H9 (cell line): Measurements from ENCODE around the gene ATP13A3. TPM values are rescaled to one million over a fixed set of nuclear protein-coding genes. Genes with fewer than 3 reads are reported as not detected.

Experiments
- DNase-seq: peaks from one replicate; pipeline ENCODE4 v3.0.0-alpha.2; 2017
- H2AFZ ChIP-seq: one replicate; pipeline ENCODE4 v1.6.1; 2013; ENCODE audit warnings: mild to moderate bottlenecking, low read length, control low read depth, moderate library complexity
- H2AK5ac ChIP-seq: 2 replicates; pipeline ENCODE4 v1.6.1; 2013; ENCODE audit warnings: low read length, control low read depth, mixed read lengths; ENCODE audit not compliant: insufficient read length
- H2BK120ac ChIP-seq: one replicate; pipeline ENCODE4 v1.6.1; 2013; ENCODE audit warnings: low read depth, mild to moderate bottlenecking, low read length, control low read depth, inconsistent platforms; ENCODE audit not compliant: poor library complexity, severe bottlenecking
- H2BK12ac ChIP-seq: 2 replicates; pipeline ENCODE4 v1.6.1; 2013; ENCODE audit warnings: low read length, control low read depth, mixed read lengths, low read depth; ENCODE audit not compliant: insufficient read length
- H2BK15ac ChIP-seq: 2 replicates; pipeline ENCODE4 v1.6.1; 2013; ENCODE audit warnings: low read depth, low read length, control low read depth
- H2BK20ac ChIP-seq: one replicate; pipeline ENCODE4 v1.6.1; 2013; ENCODE audit warnings: low read depth, mild to moderate bottlenecking, low read length, control low read depth, inconsistent platforms; ENCODE audit not compliant: poor library complexity, severe bottlenecking
- H2BK5ac ChIP-seq: 2 replicates; pipeline ENCODE4 v1.6.1; 2013; ENCODE audit warnings: low read length, control low read depth, mixed read lengths; ENCODE audit not compliant: insufficient read length
- H3K14ac ChIP-seq: 2 replicates; pipeline ENCODE4 v1.6.1; 2013; ENCODE audit warnings: low read length, control low read depth; ENCODE audit not compliant: insufficient read depth
- H3K18ac ChIP-seq: 2 replicates; pipeline ENCODE4 v1.6.1; 2013; ENCODE audit warnings: low read depth, mild to moderate bottlenecking, mixed read lengths, low read length, control low read depth; ENCODE audit not compliant: insufficient read length
- H3K23ac ChIP-seq: 2 replicates; pipeline ENCODE4 v1.6.1; 2013; ENCODE audit warnings: low read length, control low read depth, mixed read lengths, low read depth; ENCODE audit not compliant: insufficient read length
- H3K23me2 ChIP-seq: 2 replicates; pipeline ENCODE4 v1.6.1; 2013; ENCODE audit warnings: low read depth, mild to moderate bottlenecking, mixed read lengths, low read length, control low read depth; ENCODE audit not compliant: insufficient read length, poor library complexity, severe bottlenecking
- H3K27ac ChIP-seq: 2 replicates; pipeline ENCODE4 v1.5.1; 2013; ENCODE audit warnings: low read length, control low read depth, mixed read lengths, low read depth; ENCODE audit not compliant: insufficient read length
- H3K27me3 ChIP-seq: 2 replicates; pipeline ENCODE4 v1.6.1; 2013; ENCODE audit warnings: low read length, control low read depth, inconsistent platforms; ENCODE audit not compliant: insufficient read depth
- H3K4ac ChIP-seq: 2 replicates; pipeline ENCODE4 v1.6.1; 2013; ENCODE audit warnings: low read depth, mild to moderate bottlenecking, control low read depth, inconsistent platforms, low read length, moderate library complexity
- H3K4me1 ChIP-seq: 2 replicates; pipeline ENCODE4 v1.6.1; 2013; ENCODE audit warnings: low read length, control low read depth, inconsistent platforms; ENCODE audit not compliant: insufficient read depth
- H3K4me2 ChIP-seq: 2 replicates; pipeline ENCODE4 v1.6.1; 2013; ENCODE audit warnings: low read length, control low read depth, mixed read lengths; ENCODE audit not compliant: insufficient read length, insufficient read depth
- H3K56ac ChIP-seq: 2 replicates; pipeline ENCODE4 v1.6.1; 2013; ENCODE audit warnings: low read depth, mild to moderate bottlenecking, mixed read lengths, low read length, control low read depth; ENCODE audit not compliant: insufficient read length
- H3K79me1 ChIP-seq: 2 replicates; pipeline ENCODE4 v1.6.1; 2013; ENCODE audit warnings: low read depth, mild to moderate bottlenecking, moderate library complexity, low read length, control low read depth, inconsistent platforms; ENCODE audit not compliant: insufficient read depth, poor library complexity, severe bottlenecking
- H3K79me2 ChIP-seq: 2 replicates; pipeline ENCODE4 v1.6.1; 2013; ENCODE audit warnings: low read length, control low read depth, inconsistent platforms; ENCODE audit not compliant: insufficient read depth
- H3K9ac ChIP-seq: 2 replicates; pipeline ENCODE4 v1.6.1; 2013; ENCODE audit warnings: low read length, control low read depth, mixed read lengths; ENCODE audit not compliant: insufficient read length; ENCODE audit errors: extremely low read depth
- H3K9me3 ChIP-seq: one replicate; pipeline ENCODE4 v1.6.1; 2013; ENCODE audit warnings: low read depth, low read length, inconsistent platforms; ENCODE audit not compliant: control insufficient read depth
- H3T11ph ChIP-seq: one replicate; pipeline ENCODE4 v1.6.1; 2013; ENCODE audit warnings: mild to moderate bottlenecking, low read length, control low read depth, inconsistent platforms
- H4K20me1 ChIP-seq: one replicate; pipeline ENCODE4 v1.6.1; 2013; ENCODE audit not compliant: control insufficient read depth, insufficient read length, insufficient read depth
- H4K5ac ChIP-seq: 2 replicates; pipeline ENCODE4 v1.6.1; 2013; ENCODE audit warnings: low read depth, mild to moderate bottlenecking, mixed read lengths, low read length, control low read depth; ENCODE audit not compliant: insufficient read length
- H4K8ac ChIP-seq: replicated peaks from 2 replicates; pipeline ENCODE4 v1.6.1; 2013; ENCODE audit warnings: low read length, control low read depth, mixed read lengths, low read depth; ENCODE audit not compliant: insufficient read length
- H4K91ac ChIP-seq: 2 replicates; pipeline ENCODE4 v1.6.1; 2013; ENCODE audit warnings: low read depth, mild to moderate bottlenecking, moderate library complexity, mixed read lengths, low read length, control low read depth; ENCODE audit not compliant: insufficient read length
- H3K27ac Mint-ChIP-seq, 3 experiments: 2 replicates in 2 of 3; 3 replicates in 1 of 3; pipeline ENCODE4 v1.8.0; 2020 to 2021; ENCODE audit warnings: mixed read lengths in 3 of 3, mild to moderate bottlenecking in 1 of 3, moderate library complexity in 1 of 3
- H3K27me3 Mint-ChIP-seq: 2 replicates; pipeline ENCODE4 v1.8.0; 2021; ENCODE audit warnings: low read depth, mild to moderate bottlenecking, moderate library complexity, mixed read lengths
- H3K36me3 Mint-ChIP-seq, 3 experiments: 2 replicates in 2 of 3; 3 replicates in 1 of 3; pipeline ENCODE4 v1.8.0; 2020 to 2021; ENCODE audit warnings: low read depth in 3 of 3, mixed read lengths in 3 of 3; ENCODE audit not compliant: insufficient read depth in 1 of 3
- H3K4me1 Mint-ChIP-seq, 2 experiments: 2 replicates each; pipeline ENCODE4 v1.8.0; 2020; ENCODE audit warnings: mixed read lengths in 2 of 2
- H3K4me3 Mint-ChIP-seq, 2 experiments: 2 replicates in 1 of 2; 3 replicates in 1 of 2; pipeline ENCODE4 v1.8.0; 2020 to 2021; ENCODE audit warnings: mild to moderate bottlenecking in 2 of 2, mixed read lengths in 2 of 2, moderate library complexity in 1 of 2
- H3K9me3 Mint-ChIP-seq, 2 experiments: 2 replicates in 1 of 2; 3 replicates in 1 of 2; pipeline ENCODE4 v1.8.0; 2020; ENCODE audit warnings: mild to moderate bottlenecking in 2 of 2, mixed read lengths in 2 of 2, moderate library complexity in 1 of 2
- CTCF ChIP-seq: fragments of 200-600 bp; sonication (generic); conservative IDR thresholded peaks from 3 replicates; pipeline ENCODE4 v1.8.0; 2021; ENCODE audit warnings: antibody characterized with exemption, mild to moderate bottlenecking
- WGBS: extraction: QIAGEN DNeasy Blood & Tissue Kit; methylation state at CpG from one replicate; pipeline ENCODE4 v1.1.7; 2013; ENCODE audit warnings: missing lambda C conversion rate, low lambda C conversion rate, mixed read lengths; ENCODE audit not compliant: insufficient read length; ENCODE audit errors: extremely low coverage; 5-methylcytosine and 5-hydroxymethylcytosine counted together
- total RNA-seq: library from RNA; stranded (reverse); gene quantifications from 2 replicates; pipeline ENCODE4 v1.2.1, GENCODE V29; 2021

The ATP13A3 gene
- total RNA-seq, 1 experiment from 2014 or later: 78.5 TPM

- no peak overlapping the region for H2BK120ac ChIP-seq
- no peaks in the 10 kb centered on the region for H3K4me1 ChIP-seq
- H4K5ac ChIP-seq: no peak overlapping the region
- H3K14ac ChIP-seq: no peak overlapping the region
- no peak for TF ChIP-seq CTCF
- H2AFZ ChIP-seq: no peak overlapping the region
- 0 out of 5 replicates have a peak, but pooled peaks cover 0 to 3% of the 10 kb centered on the region in 2 experiments for H3K9me3 Mint-ChIP-seq
- peaks cover 15% of the 10 kb centered on the region; the same call in 1 of the 2 replicates for H3K79me2 ChIP-seq
- peaks cover 3 to 19% (median 14%) of the 10 kb centered on the region in 3 experiments; a peak in 6 of 7 replicates for H3K36me3 Mint-ChIP-seq
- H3K23me2 ChIP-seq: peaks cover 13% of the 10 kb centered on the region
- peak overlapping the region; percentile 86 for H3K4me2 ChIP-seq
- no peak overlapping the region for H4K91ac ChIP-seq
- H3K79me1 ChIP-seq: no peaks in the 10 kb centered on the region
- 100% methylated on average over 3 of the region's 6 CpGs for WGBS
- H2BK12ac ChIP-seq: no peak overlapping the region
- H3K27ac Mint-ChIP-seq: peak overlapping the region in 2 of 3 experiments; percentile 64 to 92; a peak in 3 of 7 replicates
- no peak overlapping the region for H4K8ac ChIP-seq
- H3K9me3 ChIP-seq: no peaks in the 10 kb centered on the region
- H3K56ac ChIP-seq: no peak overlapping the region
- no peak overlapping the region for H3K4ac ChIP-seq
- H3K27me3 Mint-ChIP-seq: peaks cover 4% of the 10 kb centered on the region
- H3K27ac ChIP-seq: no peak overlapping the region
- no peak overlapping the region for H3K18ac ChIP-seq
- no peak overlapping the region for H3K23ac ChIP-seq
- H3T11ph ChIP-seq: no peak overlapping the region
- H4K20me1 ChIP-seq: no peaks in the 10 kb centered on the region
- no peaks in the 10 kb centered on the region; the same call in 1 of the 2 replicates for H3K27me3 ChIP-seq
- H3K4me3 Mint-ChIP-seq: peak overlapping the region; percentile 86 to 93
- H2BK5ac ChIP-seq: no peak overlapping the region
- DNase-seq: no peak
- no peak overlapping the region for H2AK5ac ChIP-seq
- peaks cover 14 to 18% of the 10 kb centered on the region in 2 experiments for H3K4me1 Mint-ChIP-seq
- no peak overlapping the region for H2BK15ac ChIP-seq
- no peak overlapping the region for H2BK20ac ChIP-seq
- peak overlapping the region; percentile 39 for H3K9ac ChIP-seq
Observed at GRCh38 chr3:194485468-194485880, 1.3 kb downstream of the ATP13A3 start.
